K562 (cell line): Measurements from ENCODE around the gene KLHL29. TPM values are rescaled to one million over a fixed set of nuclear protein-coding genes. Genes with fewer than 3 reads are reported as not detected.

ENCODE experiments used
- ATAC-seq: fragments of 200-7000 bp; cut with Tn5 transposase; 3 replicates; pipeline ENCODE4 v1.9.1; 2020; ENCODE audit warnings: moderate library complexity
- BruUV-seq: library from RNA; stranded (reverse); fragments of 400-500 nt; replicated peaks from 2 replicates; lab custom pipeline; 2021; lab: Mats Ljungman, UMichigan
- CTCF ChIA-PET: fragments of 300-600 bp; formaldehyde crosslinking; extraction: SDS; loops from one replicate; lab custom pipeline; 2021; ENCODE audit warnings: low intra/inter-chr PET ratio; lab: Yijun Ruan, JAX
- POLR2A ChIA-PET: fragments of 300-600, 350-650 bp; sonication (Branson Sonifier 250); formaldehyde crosslinking; extraction: SDS; loops from one replicate; lab custom pipeline; 2021; ENCODE audit warnings: antibody characterized with exemption, inconsistent platforms; lab: Yijun Ruan, JAX
- DNase-seq, 4 experiments: peaks; one replicate each; pipeline versions ENCODE4 v3.0.0 to v3.0.0-alpha.2; 2011 to 2018; ENCODE audit warnings: low spot score in 3 of 4, mixed read lengths in 3 of 4; ENCODE audit errors: extremely low read depth in 1 of 4
- FAIRE-seq: peaks from 2 replicates; lab custom pipeline; 2011; peaks lifted over from hg19 to GRCh38; lab: Jason Lieb, UNC
- H2AFZ ChIP-seq: 2 replicates; pipeline ENCODE4 v1.6.0; 2011; ENCODE audit warnings: low read depth, low read length, control low read depth, inconsistent platforms
- H3K27ac ChIP-seq: fragments of 200-600 bp; 3 replicates; pipeline ENCODE4 v1.8.0; 2011; ENCODE audit warnings: low read depth, mild to moderate bottlenecking, control low read depth, inconsistent platforms, low read length, moderate library complexity, mixed read lengths; ENCODE audit errors: extremely low read depth
- H3K27me3 ChIP-seq, 2 experiments: fragments of 300-600 bp in 1 of 2; 2 replicates in 1 of 2; 3 replicates in 1 of 2; pipeline versions ENCODE4 v1.6.0 to v1.8.0; 2011; ENCODE audit warnings: inconsistent platforms in 2 of 2, low read length in 2 of 2, mild to moderate bottlenecking in 1 of 2, mixed read lengths in 1 of 2, moderate library complexity in 1 of 2; ENCODE audit not compliant: control insufficient read depth in 2 of 2, insufficient read depth in 2 of 2
- H3K36me3 ChIP-seq: fragments of 300-600 bp; 3 replicates; pipeline ENCODE4 v1.8.0; 2011; ENCODE audit warnings: mild to moderate bottlenecking, low read length, inconsistent platforms; ENCODE audit not compliant: control insufficient read depth, insufficient read depth
- H3K4me1 ChIP-seq, 2 experiments: fragments of 200-600 bp in 1 of 2; replicated peaks in 1 of 2; 2 replicates in 1 of 2; 3 replicates in 1 of 2; pipeline versions ENCODE4 v1.5.1 to v1.8.0; 2011; ENCODE audit warnings: inconsistent platforms in 2 of 2, low read length in 2 of 2, mild to moderate bottlenecking in 1 of 2, mixed read lengths in 1 of 2, moderate library complexity in 1 of 2; ENCODE audit not compliant: control insufficient read depth in 2 of 2, insufficient read depth in 2 of 2
- H3K4me2 ChIP-seq: 2 replicates; pipeline ENCODE4 v1.6.1; 2011; ENCODE audit warnings: low read length, control low read depth, inconsistent platforms, mixed read lengths; ENCODE audit not compliant: insufficient read depth
- H3K4me3 ChIP-seq: fragments of 200-600 bp; sonication (generic), shearing (Covaris generic); 2 replicates; pipeline ENCODE4 v1.5.1; 2016; ENCODE audit warnings: control low read depth, inconsistent platforms
- H3K79me2 ChIP-seq: fragments of 200-600 bp; 3 replicates; pipeline ENCODE4 v1.8.0; 2011; ENCODE audit warnings: low read length, inconsistent platforms; ENCODE audit not compliant: control insufficient read depth, insufficient read depth
- H3K9ac ChIP-seq, 2 experiments: 2 replicates each; pipeline versions ENCODE4 v1.6.0 to v1.6.1; 2011; ENCODE audit warnings: low read depth in 2 of 2, low read length in 2 of 2, control low read depth in 1 of 2, inconsistent platforms in 1 of 2, mild to moderate bottlenecking in 1 of 2, mixed read lengths in 1 of 2; ENCODE audit not compliant: insufficient read depth in 1 of 2
- H3K9me1 ChIP-seq: one replicate; pipeline ENCODE4 v1.6.0; 2011; ENCODE audit warnings: inconsistent platforms, mild to moderate bottlenecking, low read length, moderate library complexity; ENCODE audit not compliant: control insufficient read depth, insufficient read depth
- H3K9me3 ChIP-seq: replicated peaks from 2 replicates; pipeline ENCODE4 v1.5.1; 2011; ENCODE audit warnings: low read depth, low read length, inconsistent platforms; ENCODE audit not compliant: control insufficient read depth, insufficient read depth
- H4K20me1 ChIP-seq: replicated peaks from 2 replicates; pipeline ENCODE4 v1.6.1; 2011; ENCODE audit warnings: low read length, inconsistent platforms, mixed read lengths; ENCODE audit not compliant: control insufficient read depth, insufficient read depth
- COPS2 ChIP-seq: fragments of 450-650 bp; conservative IDR thresholded peaks from 2 replicates; pipeline ENCODE4 v1.6.1; 2016; ENCODE audit warnings: mild to moderate bottlenecking, moderate library complexity
- ELK1 ChIP-seq: sonication (generic); formaldehyde crosslinking; IDR thresholded peaks from 2 replicates; pipeline ENCODE4 v1.8.1; 2022; ENCODE audit warnings: missing genetic modification reagents
- KDM2B ChIP-seq: fragments of 250-450 bp; sonication (Bioruptor Pico); IDR thresholded peaks from 2 replicates; pipeline ENCODE4 v1.8.0; 2021; ENCODE audit warnings: mild to moderate bottlenecking, moderate library complexity
- L3MBTL2 ChIP-seq: fragments of 450-650 bp; IDR thresholded peaks from 2 replicates; pipeline ENCODE4 v1.6.1; 2016; ENCODE audit warnings: mild to moderate bottlenecking, moderate library complexity
- NR4A1 ChIP-seq, 2 experiments: fragments of 250-450 bp in 1 of 2; fragments of 450-650 bp in 1 of 2; sonication (Bioruptor Pico) in 1 of 2; IDR thresholded peaks; 2 replicates each; pipeline versions ENCODE4 v1.4.0 to v1.6.1; 2016 to 2020; ENCODE audit warnings: mild to moderate bottlenecking in 2 of 2, missing compliant biosample characterization in 1 of 2, missing genetic modification characterization in 1 of 2, moderate library complexity in 1 of 2
- PML ChIP-seq: IDR thresholded peaks from 2 replicates; pipeline ENCODE4 v1.6.1; 2012; ENCODE audit warnings: low read length, inconsistent platforms
- TFAM ChIP-seq: fragments of 250-450 bp; sonication (Bioruptor Pico); conservative IDR thresholded peaks from 2 replicates; pipeline ENCODE4 v1.5.0; 2021; ENCODE audit warnings: mild to moderate bottlenecking, moderate library complexity
- THAP12 ChIP-seq: fragments of 250-450 bp; sonication (Bioruptor Pico); IDR thresholded peaks from 2 replicates; pipeline ENCODE4 v1.9.0; 2021; ENCODE audit warnings: mild to moderate bottlenecking, inconsistent platforms
- USF1 ChIP-seq: sonication (generic); formaldehyde crosslinking; IDR thresholded peaks from 2 replicates; pipeline ENCODE4 v1.9.0; 2022; ENCODE audit warnings: mild to moderate bottlenecking, missing genetic modification reagents
- ZNF76 ChIP-seq: fragments of 250-450 bp; sonication (Bioruptor Pico); IDR thresholded peaks from 2 replicates; pipeline ENCODE4 v1.4.0; 2020; ENCODE audit warnings: mild to moderate bottlenecking, moderate library complexity, borderline replicate concordance
- WGBS: fragments of 100-300 bp; shearing (Covaris generic); methylation state at CpG from one replicate; pipeline ENCODE4 v1.1.6; 2016; ENCODE audit warnings: low coverage, mixed read lengths; ENCODE audit not compliant: insufficient coverage; ENCODE audit errors: missing lambda C conversion rate; 5-methylcytosine and 5-hydroxymethylcytosine counted together
- in situ Hi-C: fragments of 300-500 bp; cut with MboI; formaldehyde crosslinking; loops from 4 replicates; pipeline ENCODE4 v1.15.0; 2018; ENCODE audit warnings: inconsistent platforms, mixed read lengths
- intact Hi-C: fragments of 100-400 bp; cut with micrococcal nuclease; formaldehyde crosslinking; loops from 2 replicates; pipeline ENCODE4 v1.14.2; 2022
- polyA plus RNA-seq, 8 experiments: library from polyadenylated mRNA; depleted of rRNA in 4 of 8; stranded (reverse) in 5 of 8; unstranded in 3 of 8; fragments of >200 nt; fragmentation: Nextera tagmentation in 2 of 8; fragmentation: Illumina TruSeq in 1 of 8; extraction: Ambion mirVana in 2 of 8; extraction: Trizol in 1 of 8; gene quantifications; 2 replicates each; pipeline versions ENCODE4 v1.2.1 to v1.2.3, GENCODE V29; 2011 to 2014; ENCODE audit warnings: inconsistent platforms in 1 of 8, missing spikeins in 1 of 8
- total RNA-seq, 7 experiments: library from RNA; depleted of rRNA in 6 of 7; stranded (reverse); fragments of >200 nt in 6 of 7; fragmentation: Illumina TruSeq in 2 of 7; extraction: Trizol in 2 of 7; gene quantifications; 2 replicates each; pipeline versions ENCODE4 v1.2.1 to v1.2.3, GENCODE V29; 2011 to 2021; ENCODE audit warnings: low replicate concordance in 1 of 7

KLHL29 gene
- total and polyA plus RNA-seq, 9 of the 15 experiments (the other 6 are each of a cell fraction or from before 2014, with no cell fraction given), result 0.03 to 0.31 (median 0.08) TPM; not detected in 1

- TF ChIP-seq THAP12 (CRISPR knock-in tag) (no peak), COPS2 (no peak), PML (no peak), TFAM (no peak), ZNF76 (CRISPR knock-in tag) (no peak), L3MBTL2 (no peak), KDM2B (CRISPR knock-in tag) (no peak)
Measured at GRCh38 chr2:23668756-23669304, 283.9 kb downstream of the KLHL29 start (continued).

- Histone ChIP-seq H3K79me2 (no peaks in the 10 kb centered on the region), H3K27ac (no peak overlapping the region), H3K4me1 (peaks cover 0 to 10% of the 10 kb centered on the region in 2 experiments; a peak in 1 of 5 replicates), H3K4me3 (no peak overlapping the region), H3K9ac (peak overlapping the region in 1 of 2 experiments; percentile 26; a peak in 1 of 4 replicates), H4K20me1 (peaks cover 6% of the 10 kb centered on the region), H2AFZ (no peak overlapping the region), H3K9me3 (no peaks in the 10 kb centered on the region), H3K4me2 (no peak overlapping the region), H3K9me1 (no peaks in the 10 kb centered on the region), H3K27me3 (peaks cover under 1 to 56% of the 10 kb centered on the region in 2 experiments; a peak in 4 of 5 replicates), H3K36me3 (no peaks in the 10 kb centered on the region)
- FAIRE-seq (no peak), DNase-seq (no peak), ATAC-seq (no peak)
- CTCF ChIA-PET, result no interaction called here
- POLR2A ChIA-PET, result no interaction called here
- WGBS, result 2% methylated on average over 20 of the region's 22 CpGs
- BruUV-seq, result no TSS peak
- TF ChIP-seq L3MBTL2, result no peak
- TF ChIP-seq ELK1 (CRISPR knock-in tag), result no peak
- TF ChIP-seq NR4A1 (CRISPR knock-in tag; IDR thresholded peaks at IDR 0.05), result no peak
- TF ChIP-seq NR4A1 (tag; IDR thresholded peaks at IDR 0.05), result no peak
- TF ChIP-seq USF1, result peak; percentile 40; the same call in 1 of the 2 replicates
- intact Hi-C loops, result no loop called here
- in situ Hi-C loops, result no loop called here
Measured at GRCh38 chr2:23669413-23670244, 284.6 kb downstream of the KLHL29 start.
